SK-N-SH (cell line): ENCODE measurements around the gene HHIP. TPM values are rescaled to one million over a fixed set of nuclear protein-coding genes. Genes with fewer than 3 reads are reported as not detected.
A peak's percentile ranks its signal among the peaks of the same experiment; 100 is the strongest.
"Not testable (repeated sequence)": the region's sequence is repeated elsewhere in the genome, so short reads cannot be mapped to it uniquely, and the experiment has no call there.

Experiments
- CTCF ChIA-PET: fragments of 300-600, 350-600 bp; formaldehyde crosslinking; extraction: SDS; loops from one replicate; lab custom pipeline; 2021; lab: Yijun Ruan, JAX
- POLR2A ChIA-PET: fragments of 350-600 bp; sonication (Branson Sonifier 250); formaldehyde crosslinking; extraction: SDS; loops from one replicate; lab custom pipeline; 2020; ENCODE audit warnings: antibody characterized with exemption, inconsistent platforms; lab: Yijun Ruan, JAX
- DNase-seq: peaks from one replicate; pipeline ENCODE4 v3.0.0; 2012
- H2AFZ ChIP-seq: fragments of 200-600 bp; sonication (generic); 2 replicates; pipeline ENCODE4 v1.8.1; 2016; ENCODE audit warnings: antibody characterized with exemption, mild to moderate bottlenecking, low read depth
- H3F3A ChIP-seq: fragments of 200-600 bp; sonication (generic); replicated peaks from 2 replicates; pipeline ENCODE3; 2016; ENCODE audit warnings: antibody characterized with exemption, mild to moderate bottlenecking; ENCODE audit not compliant: insufficient read depth
- H3K27ac ChIP-seq, 2 experiments: fragments of 200-500 bp in 1 of 2; fragments of 200-600 bp in 1 of 2; sonication (Bioruptor generic) in 1 of 2; sonication (generic), shearing (Covaris generic) in 1 of 2; 2 replicates each; pipeline versions ENCODE4 v1.5.1 to v1.6.1; 2014 to 2016; ENCODE audit warnings: low read depth in 2 of 2, inconsistent platforms in 1 of 2, low read length in 1 of 2, mild to moderate bottlenecking in 1 of 2, mixed read lengths in 1 of 2
- H3K27me3 ChIP-seq: fragments of 200-600 bp; sonication (generic), shearing (Covaris generic); 2 replicates; pipeline ENCODE4 v1.6.1; 2016; ENCODE audit warnings: mixed run types; ENCODE audit not compliant: insufficient read depth
- H3K36me3 ChIP-seq, 2 experiments: fragments of 200-500 bp in 1 of 2; fragments of 200-600 bp in 1 of 2; sonication (Bioruptor generic) in 1 of 2; sonication (generic) in 1 of 2; replicated peaks in 1 of 2; 2 replicates each; pipeline versions ENCODE3 to v1.5.1; 2014 to 2016; ENCODE audit warnings: low read length in 1 of 2, mild to moderate bottlenecking in 1 of 2; ENCODE audit not compliant: insufficient read depth in 2 of 2, control insufficient read depth in 1 of 2
- H3K4me1 ChIP-seq, 2 experiments: fragments of 200-500 bp in 1 of 2; fragments of 200-600 bp in 1 of 2; sonication (Bioruptor generic) in 1 of 2; sonication (generic), shearing (Covaris generic) in 1 of 2; 2 replicates each; pipeline versions ENCODE4 v1.5.1 to v1.6.1; 2014 to 2016; ENCODE audit warnings: low read depth in 1 of 2, low read length in 1 of 2, mixed run types in 1 of 2; ENCODE audit not compliant: insufficient read depth in 2 of 2, control insufficient read depth in 1 of 2
- H3K4me2 ChIP-seq: fragments of 200-600 bp; sonication (generic), shearing (Covaris generic); 2 replicates; pipeline ENCODE4 v1.6.1; 2017; ENCODE audit warnings: mixed run types
- H3K4me3 ChIP-seq, 2 experiments: fragments of 200-500 bp in 1 of 2; fragments of 200-600 bp in 1 of 2; sonication (Bioruptor generic) in 1 of 2; sonication (generic), shearing (Covaris generic) in 1 of 2; 2 replicates each; pipeline versions ENCODE4 v1.5.1 to v1.8.1; 2014 to 2016; ENCODE audit warnings: low read depth in 2 of 2, inconsistent platforms in 1 of 2, low read length in 1 of 2, mild to moderate bottlenecking in 1 of 2, mixed read lengths in 1 of 2, moderate library complexity in 1 of 2
- H3K79me2 ChIP-seq: fragments of 200-600 bp; sonication (generic); 2 replicates; pipeline ENCODE4 v1.8.1; 2017; ENCODE audit warnings: mild to moderate bottlenecking; ENCODE audit not compliant: insufficient read depth
- H3K9ac ChIP-seq: fragments of 200-600 bp; sonication (generic); 2 replicates; pipeline ENCODE4 v1.6.1; 2017; ENCODE audit warnings: mixed run types
- H3K9me2 ChIP-seq: fragments of 200-600 bp; sonication (generic); 2 replicates; pipeline ENCODE4 v1.6.1; 2017; ENCODE audit warnings: mixed run types
- H3K9me3 ChIP-seq: fragments of 200-600 bp; sonication (generic); 2 replicates; pipeline ENCODE4 v1.6.1; 2017; ENCODE audit warnings: mixed run types, mild to moderate bottlenecking, moderate library complexity
- H4K20me1 ChIP-seq: fragments of 200-600 bp; sonication (generic); 2 replicates; pipeline ENCODE4 v1.6.1; 2017; ENCODE audit warnings: mild to moderate bottlenecking, mixed run types; ENCODE audit not compliant: insufficient read depth
- CHD2 ChIP-seq: fragments of 150-350 bp; IDR thresholded peaks from 2 replicates; pipeline ENCODE4 v1.6.1; 2018; ENCODE audit warnings: low read length; ENCODE audit not compliant: partially characterized antibody
- ELF1 ChIP-seq: IDR thresholded peaks from 2 replicates; pipeline ENCODE4 v1.4.0; 2012
- FOSL2 ChIP-seq: IDR thresholded peaks from 2 replicates; pipeline ENCODE4 v1.4.0; 2012; ENCODE audit warnings: low read depth, mild to moderate bottlenecking, moderate library complexity, borderline replicate concordance
- FOXM1 ChIP-seq: IDR thresholded peaks from 2 replicates; pipeline ENCODE4 v1.4.0; 2012; ENCODE audit warnings: low read depth, mild to moderate bottlenecking
- GATA2 ChIP-seq: sonication (generic); formaldehyde crosslinking; IDR thresholded peaks from 2 replicates; pipeline ENCODE4 v1.5.0; 2020; ENCODE audit warnings: mild to moderate bottlenecking, missing genetic modification reagents
- MEF2A ChIP-seq: IDR thresholded peaks from 2 replicates; pipeline ENCODE4 v1.4.0; 2012; ENCODE audit warnings: low read depth, borderline replicate concordance
- NFIC ChIP-seq: IDR thresholded peaks from 2 replicates; pipeline ENCODE4 v1.4.0; 2012; ENCODE audit warnings: borderline replicate concordance
- NRF1 ChIP-seq: IDR thresholded peaks from 2 replicates; pipeline ENCODE4 v1.6.1; 2012; ENCODE audit warnings: low read depth, mild to moderate bottlenecking, low read length
- RAD21 ChIP-seq: IDR thresholded peaks from 2 replicates; pipeline ENCODE4 v1.6.1; 2012; ENCODE audit warnings: mild to moderate bottlenecking, low read length
- RCOR1 ChIP-seq: fragments of 150-350 bp; IDR thresholded peaks from 2 replicates; pipeline ENCODE4 v1.6.1; 2017; ENCODE audit warnings: antibody characterized with exemption, low read length
- SMC3 ChIP-seq: IDR thresholded peaks from 2 replicates; pipeline ENCODE4 v1.6.1; 2012; ENCODE audit warnings: low read depth, low read length, improper control_type of control experiment
- WGBS: methylation state at CpG from one replicate; pipeline ENCODE4 v1.1.6; 2017; ENCODE audit warnings: low lambda C conversion rate; 5-methylcytosine and 5-hydroxymethylcytosine counted together
- polyA plus RNA-seq, 3 experiments: library from polyadenylated mRNA; depleted of rRNA; stranded (reverse); fragments of >200 nt; gene quantifications; 2 replicates each; pipeline ENCODE4 v1.2.3, GENCODE V29; 2012
- TF ChIP-seq, protein P1 (sequence below): fragments of 200-600 bp; sonication (generic); IDR thresholded peaks from 2 replicates; pipeline ENCODE4 v1.6.1; 2017; ENCODE audit warnings: antibody characterized with exemption, mild to moderate bottlenecking, moderate library complexity
- TF ChIP-seq, protein P2 (sequence below): IDR thresholded peaks from 2 replicates; pipeline ENCODE4 v1.6.1; 2012; ENCODE audit warnings: mild to moderate bottlenecking, low read depth, low read length, moderate library complexity

The HHIP gene
- polyA plus RNA-seq, 1 of the 3 experiments (the other 2 are of a cell fraction), result 3.5 TPM

- H4K20me1 ChIP-seq, result no peaks in the 10 kb centered on the region
- DNase-seq, result no peak
- no peaks in the 10 kb centered on the region for H3K27me3 ChIP-seq
- TF ChIP-seq GATA2, result no peak
- no peak for TF ChIP-seq ELF1
- TF ChIP-seq RAD21, result peak; percentile 48
- TF ChIP-seq, protein P1, sequence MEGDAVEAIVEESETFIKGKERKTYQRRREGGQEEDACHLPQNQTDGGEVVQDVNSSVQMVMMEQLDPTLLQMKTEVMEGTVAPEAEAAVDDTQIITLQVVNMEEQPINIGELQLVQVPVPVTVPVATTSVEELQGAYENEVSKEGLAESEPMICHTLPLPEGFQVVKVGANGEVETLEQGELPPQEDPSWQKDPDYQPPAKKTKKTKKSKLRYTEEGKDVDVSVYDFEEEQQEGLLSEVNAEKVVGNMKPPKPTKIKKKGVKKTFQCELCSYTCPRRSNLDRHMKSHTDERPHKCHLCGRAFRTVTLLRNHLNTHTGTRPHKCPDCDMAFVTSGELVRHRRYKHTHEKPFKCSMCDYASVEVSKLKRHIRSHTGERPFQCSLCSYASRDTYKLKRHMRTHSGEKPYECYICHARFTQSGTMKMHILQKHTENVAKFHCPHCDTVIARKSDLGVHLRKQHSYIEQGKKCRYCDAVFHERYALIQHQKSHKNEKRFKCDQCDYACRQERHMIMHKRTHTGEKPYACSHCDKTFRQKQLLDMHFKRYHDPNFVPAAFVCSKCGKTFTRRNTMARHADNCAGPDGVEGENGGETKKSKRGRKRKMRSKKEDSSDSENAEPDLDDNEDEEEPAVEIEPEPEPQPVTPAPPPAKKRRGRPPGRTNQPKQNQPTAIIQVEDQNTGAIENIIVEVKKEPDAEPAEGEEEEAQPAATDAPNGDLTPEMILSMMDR, result peak; percentile 50
- peak; percentile 36 for TF ChIP-seq SMC3
- TF ChIP-seq FOXM1, result no peak
- no peak for TF ChIP-seq CHD2
- TF ChIP-seq, protein P2, sequence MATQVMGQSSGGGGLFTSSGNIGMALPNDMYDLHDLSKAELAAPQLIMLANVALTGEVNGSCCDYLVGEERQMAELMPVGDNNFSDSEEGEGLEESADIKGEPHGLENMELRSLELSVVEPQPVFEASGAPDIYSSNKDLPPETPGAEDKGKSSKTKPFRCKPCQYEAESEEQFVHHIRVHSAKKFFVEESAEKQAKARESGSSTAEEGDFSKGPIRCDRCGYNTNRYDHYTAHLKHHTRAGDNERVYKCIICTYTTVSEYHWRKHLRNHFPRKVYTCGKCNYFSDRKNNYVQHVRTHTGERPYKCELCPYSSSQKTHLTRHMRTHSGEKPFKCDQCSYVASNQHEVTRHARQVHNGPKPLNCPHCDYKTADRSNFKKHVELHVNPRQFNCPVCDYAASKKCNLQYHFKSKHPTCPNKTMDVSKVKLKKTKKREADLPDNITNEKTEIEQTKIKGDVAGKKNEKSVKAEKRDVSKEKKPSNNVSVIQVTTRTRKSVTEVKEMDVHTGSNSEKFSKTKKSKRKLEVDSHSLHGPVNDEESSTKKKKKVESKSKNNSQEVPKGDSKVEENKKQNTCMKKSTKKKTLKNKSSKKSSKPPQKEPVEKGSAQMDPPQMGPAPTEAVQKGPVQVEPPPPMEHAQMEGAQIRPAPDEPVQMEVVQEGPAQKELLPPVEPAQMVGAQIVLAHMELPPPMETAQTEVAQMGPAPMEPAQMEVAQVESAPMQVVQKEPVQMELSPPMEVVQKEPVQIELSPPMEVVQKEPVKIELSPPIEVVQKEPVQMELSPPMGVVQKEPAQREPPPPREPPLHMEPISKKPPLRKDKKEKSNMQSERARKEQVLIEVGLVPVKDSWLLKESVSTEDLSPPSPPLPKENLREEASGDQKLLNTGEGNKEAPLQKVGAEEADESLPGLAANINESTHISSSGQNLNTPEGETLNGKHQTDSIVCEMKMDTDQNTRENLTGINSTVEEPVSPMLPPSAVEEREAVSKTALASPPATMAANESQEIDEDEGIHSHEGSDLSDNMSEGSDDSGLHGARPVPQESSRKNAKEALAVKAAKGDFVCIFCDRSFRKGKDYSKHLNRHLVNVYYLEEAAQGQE, result no peak
- no peak for TF ChIP-seq RCOR1
- no peak for TF ChIP-seq NRF1
- no peak for TF ChIP-seq FOSL2
- ChIA-PET POLR2A (no interaction called here), CTCF (no interaction called here)
- no peak overlapping the region for H3K9ac ChIP-seq
- 24% methylated on average over 3 of the region's 3 CpGs for WGBS
- H3F3A ChIP-seq, result no peaks in the 10 kb centered on the region
- no peaks in the 10 kb centered on the region for H3K9me3 ChIP-seq
- H3K4me2 ChIP-seq, result no peak overlapping the region
- H3K4me1 ChIP-seq, result no peaks in the 10 kb centered on the region
- no peaks in the 10 kb centered on the region for H3K79me2 ChIP-seq
- H2AFZ ChIP-seq, result no peak overlapping the region
- H3K36me3 ChIP-seq, result no peaks in the 10 kb centered on the region
- H3K27ac ChIP-seq, result no peak overlapping the region
- no peaks in the 10 kb centered on the region for H3K9me2 ChIP-seq
- no peak overlapping the region for H3K4me3 ChIP-seq
Observed at GRCh38 chr4:144754562-144755410, 108.8 kb downstream of the HHIP start.

GRCh38 chr4:144757969-144758368 lies 112.0 kb downstream of the HHIP start:
- no peak for DNase-seq
- CTCF ChIA-PET, result no interaction called here
- no peak overlapping the region for H3K4me2 ChIP-seq
- H3F3A ChIP-seq, result no peaks in the 10 kb centered on the region
- H3K9ac ChIP-seq, result no peak overlapping the region
- no peak for TF ChIP-seq MEF2A
- TF ChIP-seq RAD21, result no peak
- TF ChIP-seq NFIC, result no peak
- TF ChIP-seq, all 33 proteins: peak for 0
- no peaks in the 10 kb centered on the region for H3K79me2 ChIP-seq
- H3K27me3 ChIP-seq, result no peaks in the 10 kb centered on the region
- no peaks in the 10 kb centered on the region for H4K20me1 ChIP-seq
- H3K9me2 ChIP-seq, result no peaks in the 10 kb centered on the region
- no peaks in the 10 kb centered on the region for H3K9me3 ChIP-seq
- no peak overlapping the region for H2AFZ ChIP-seq
- no peaks in the 10 kb centered on the region for H3K4me1 ChIP-seq
- POLR2A ChIA-PET, result no interaction called here
- 9% methylated on average over 1 of the region's 1 CpG for WGBS
- no peak overlapping the region for H3K27ac ChIP-seq
- H3K36me3 ChIP-seq, result no peaks in the 10 kb centered on the region
- no peak overlapping the region for H3K4me3 ChIP-seq

DNA sequence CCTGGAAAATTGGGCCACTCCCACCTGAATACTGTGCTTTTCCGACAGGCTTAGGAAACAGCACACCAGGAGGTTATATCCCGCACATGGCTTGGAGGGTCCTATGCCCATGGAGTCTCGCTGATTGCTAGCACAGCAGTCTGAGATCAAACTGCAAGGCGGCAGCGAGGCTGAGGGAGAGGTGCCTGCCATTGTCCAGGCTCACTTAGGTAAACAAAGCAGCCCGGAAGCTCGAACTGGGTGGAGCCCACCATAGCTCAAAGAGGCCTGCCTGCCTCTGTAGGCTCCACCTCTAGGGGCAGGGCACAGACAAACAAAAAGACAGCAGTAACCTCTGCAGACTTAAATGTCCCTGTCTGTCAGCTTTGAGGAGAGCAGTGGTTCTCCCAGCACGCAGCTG lies 122.9 kb downstream of the HHIP start:
- H3K9ac ChIP-seq, CTCF ChIA-PET, H3K36me3 ChIP-seq, DNase-seq, H3K4me1 ChIP-seq, H2AFZ ChIP-seq, H3K4me2 ChIP-seq, H3K27ac ChIP-seq, H3K79me2 ChIP-seq, H3K9me2 ChIP-seq, H4K20me1 ChIP-seq, POLR2A ChIA-PET, H3K4me3 ChIP-seq, H3K9me3 ChIP-seq, H3F3A ChIP-seq, H3K27me3 ChIP-seq: not testable (repeated sequence)
- WGBS, result 18% methylated on average over 8 of the region's 8 CpGs
